ENCODE results near the gene RFFL.
A peak's percentile ranks its signal among the peaks of the same experiment; 100 is the strongest.
"Not testable (repeated sequence)": the region's sequence is repeated elsewhere in the genome, so short reads cannot be mapped to it uniquely, and the experiment has no call there.

The RFFL gene

DNA sequence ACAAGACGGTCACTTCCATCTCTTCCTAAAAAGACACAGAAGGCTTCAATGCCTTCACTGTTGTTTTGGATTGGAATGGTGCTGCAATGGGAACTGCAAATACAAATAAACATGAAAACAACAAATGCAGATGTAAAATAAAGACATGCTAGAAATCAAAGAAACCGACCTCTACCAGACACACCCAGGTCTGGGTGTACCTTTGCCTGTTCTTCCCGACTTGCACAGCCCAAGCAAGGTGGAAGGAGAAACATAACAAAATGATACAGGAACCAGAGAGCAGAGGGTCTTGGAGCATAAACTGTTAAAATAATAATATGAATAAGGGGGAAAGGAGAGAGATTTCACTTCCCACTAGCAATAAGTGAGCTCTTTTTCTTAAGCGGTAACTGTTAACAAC, 17.3 kb downstream of the RFFL start:
- no peak for DNase-seq

DNA sequence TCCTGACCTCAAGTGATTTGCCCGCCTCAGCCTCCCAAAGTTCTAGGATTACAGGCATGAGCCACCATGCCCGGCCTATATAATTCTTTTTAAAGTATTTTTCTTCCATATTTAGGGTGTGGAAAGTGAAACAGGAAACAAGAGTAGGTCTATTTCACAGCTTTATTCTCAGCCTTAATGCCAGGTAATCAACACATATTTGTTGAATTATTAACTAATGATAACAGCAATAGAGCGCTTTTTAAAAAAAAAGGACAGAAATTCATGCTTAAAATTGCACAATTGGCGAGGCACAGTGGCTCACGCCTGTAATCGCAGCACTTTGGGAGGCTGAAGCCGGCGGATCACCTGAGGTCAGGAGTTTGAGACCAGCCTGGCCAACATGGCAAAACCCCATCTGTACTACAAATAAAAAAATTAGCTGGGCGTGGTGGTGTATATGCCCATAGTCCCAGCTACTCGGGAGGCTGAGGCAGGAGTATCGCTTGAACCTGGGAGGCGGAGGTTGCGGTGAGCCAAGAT, 18.0 kb downstream of the RFFL start:
- DNase-seq: not testable (repeated sequence)

DNA sequence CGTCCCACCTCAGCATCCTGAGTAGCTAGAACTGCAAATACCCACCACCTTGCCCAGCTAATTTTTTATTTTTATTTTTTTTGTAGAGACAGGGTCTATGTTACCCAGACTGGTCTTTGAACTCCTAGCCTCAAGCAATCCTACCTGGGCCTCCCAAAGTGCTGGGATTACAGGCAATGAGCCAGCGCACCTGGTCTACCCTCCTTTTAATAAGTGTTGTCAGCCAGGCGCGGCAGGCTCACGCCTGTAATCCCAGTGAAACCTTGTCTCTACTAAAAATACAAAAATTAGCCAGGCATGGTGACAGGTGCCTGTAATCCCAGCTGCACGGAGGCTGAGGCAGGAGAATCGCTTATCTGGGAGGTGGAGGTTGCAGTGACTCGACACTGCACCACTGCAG, 19.3 kb downstream of the RFFL start:
- no peak for DNase-seq

DNA sequence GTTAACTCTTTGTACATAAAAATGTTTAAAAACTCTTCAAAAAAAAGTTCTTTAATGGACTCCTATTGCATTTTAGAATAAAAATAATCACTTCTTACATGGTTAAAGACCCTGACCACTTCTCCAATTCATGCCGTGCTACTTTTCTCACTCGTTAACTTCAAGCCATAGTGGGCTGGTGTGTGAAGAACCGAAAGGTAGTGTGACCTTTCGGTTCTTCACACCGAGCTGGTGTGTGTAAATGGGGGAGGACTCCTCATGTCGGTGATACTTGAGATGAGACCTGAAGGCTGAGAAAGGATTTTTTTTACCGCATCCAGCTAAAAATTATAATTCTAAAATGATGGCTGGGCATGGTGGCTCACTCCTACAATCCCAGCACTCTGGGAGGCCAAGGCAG, 22.1 kb downstream of the RFFL start:
- DNase-seq: no peak

DNA sequence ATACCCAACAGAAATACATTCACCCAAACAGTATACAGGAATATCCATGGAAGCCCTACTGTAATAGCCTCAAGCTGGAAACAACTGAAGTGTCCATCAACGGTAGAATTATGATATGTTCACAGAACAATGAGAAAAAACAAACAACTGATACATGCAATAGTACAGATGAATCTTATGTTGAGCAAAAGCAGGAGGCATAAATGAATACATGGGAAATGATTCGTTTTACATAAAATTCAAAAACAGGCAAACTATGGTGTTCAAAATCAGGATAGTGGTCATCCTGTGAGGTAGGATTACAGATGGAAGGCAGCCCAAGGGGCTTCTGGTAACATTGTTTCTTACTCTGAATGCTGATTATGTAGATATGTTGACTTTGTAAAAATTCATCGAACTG, 25.1 kb downstream of the RFFL start:
- no peak for DNase-seq

DNA sequence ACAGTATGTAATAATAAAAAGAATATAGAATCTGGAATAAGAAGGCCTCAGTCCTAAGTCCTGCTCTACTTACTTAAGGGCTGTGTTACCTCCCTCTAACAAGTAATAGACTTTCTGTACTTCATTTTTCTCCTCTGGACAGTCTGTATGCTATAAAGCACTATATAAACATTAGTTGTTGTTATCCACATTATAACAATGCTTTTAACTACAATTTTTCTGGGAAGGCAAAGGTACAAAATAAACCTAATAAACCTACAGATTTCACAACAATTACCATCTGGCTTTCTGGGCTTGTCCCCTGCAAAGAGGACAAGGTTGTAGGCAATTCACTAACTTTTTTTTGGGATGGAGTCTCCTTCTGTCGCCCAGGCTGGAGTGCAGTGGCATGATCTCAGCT, 32.7 kb downstream of the RFFL start:
- DNase-seq: no peak

DNA sequence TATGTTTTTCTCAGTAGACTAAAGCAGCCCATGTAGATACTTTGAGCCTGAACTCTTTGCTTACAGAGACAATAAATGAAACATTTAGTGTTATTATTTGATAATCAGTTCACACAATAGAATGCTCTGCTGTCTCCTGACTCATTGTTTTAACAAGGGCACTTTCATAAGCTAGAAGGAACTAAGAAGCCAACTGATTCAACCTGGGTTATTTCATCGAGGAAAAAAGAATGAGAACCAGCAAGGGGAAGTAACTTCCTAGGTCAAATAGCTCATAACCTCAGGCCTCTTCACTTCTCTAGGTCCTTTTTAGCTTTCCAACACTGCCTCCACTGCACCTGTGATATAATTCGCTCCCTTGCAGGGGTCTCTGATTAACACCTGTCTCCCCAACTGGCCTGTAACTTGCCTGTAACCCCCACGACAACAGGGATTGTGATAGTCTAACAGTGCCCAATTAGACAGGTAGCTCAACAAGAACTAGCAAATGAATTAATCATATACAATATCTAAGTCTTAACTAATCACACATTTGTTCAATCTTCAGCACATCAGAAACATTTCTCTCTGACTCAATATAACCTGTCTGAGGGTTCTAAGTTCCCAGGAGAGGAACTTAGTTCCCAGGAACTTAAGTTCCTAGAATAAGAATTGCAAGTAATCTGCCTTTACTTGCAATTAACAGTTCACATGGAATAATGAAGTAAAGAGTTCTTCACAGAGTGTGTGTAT, 34.8 kb downstream of the RFFL start:
- DNase-seq: no peak

DNA sequence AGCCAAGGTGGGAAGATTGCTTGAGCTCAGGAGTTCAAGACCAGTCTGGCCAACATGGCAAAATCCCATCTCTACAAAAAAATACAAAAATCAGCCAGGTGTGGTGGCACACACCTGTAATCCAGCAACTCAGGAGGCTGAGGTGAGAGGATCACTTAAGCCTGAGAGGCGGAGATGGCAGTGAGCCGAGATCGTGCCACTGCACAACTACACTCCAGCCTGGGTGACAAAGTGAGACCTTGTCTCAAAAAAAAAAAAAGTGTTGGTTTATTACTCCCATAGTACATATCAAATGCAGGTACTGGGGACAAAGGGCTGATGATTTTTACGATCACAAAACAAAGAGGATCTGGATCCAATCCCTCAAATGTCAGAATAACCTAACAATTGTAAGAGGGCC, 35.4 kb downstream of the RFFL start:
- DNase-seq: not testable (repeated sequence)

DNA sequence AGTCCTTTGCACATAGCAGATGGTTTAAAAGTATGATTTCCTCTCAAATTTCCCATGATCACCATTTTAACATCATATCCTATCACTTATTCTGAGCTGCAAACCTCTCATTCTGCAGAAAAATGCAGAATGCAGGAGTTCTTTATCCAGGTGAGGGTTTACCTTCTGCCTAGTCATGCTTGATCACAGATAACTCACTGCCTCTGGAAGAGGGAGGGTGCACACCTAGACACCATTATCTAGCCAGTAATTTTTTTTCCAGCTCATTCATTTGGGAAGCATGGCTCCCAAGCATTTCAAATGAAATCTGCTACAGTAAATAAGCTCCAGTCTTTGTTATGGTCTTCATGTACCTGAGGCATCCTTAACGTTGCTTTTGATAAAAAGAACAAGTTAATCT, 38.0 kb downstream of the RFFL start:
- DNase-seq: no peak

DNA sequence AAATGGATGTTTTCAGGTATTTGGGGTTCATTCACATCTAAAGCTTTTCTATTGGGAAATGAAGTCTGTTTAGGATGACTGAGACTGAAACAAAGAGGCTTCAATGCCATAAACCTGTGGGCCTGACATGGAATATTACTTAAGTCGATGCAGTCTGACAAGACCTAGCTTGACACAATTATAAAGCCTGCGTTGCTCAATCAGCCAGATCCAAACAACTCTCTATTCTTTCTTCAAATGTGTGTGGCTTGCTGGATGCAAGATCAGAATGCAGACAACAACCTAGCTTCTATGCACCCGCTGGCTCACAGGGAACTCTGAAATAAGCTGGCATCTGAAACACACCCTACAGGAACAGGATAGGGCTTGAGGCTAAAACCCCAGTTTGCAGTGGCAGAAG, 40.0 kb downstream of the RFFL start:
- DNase-seq: no peak

DNA sequence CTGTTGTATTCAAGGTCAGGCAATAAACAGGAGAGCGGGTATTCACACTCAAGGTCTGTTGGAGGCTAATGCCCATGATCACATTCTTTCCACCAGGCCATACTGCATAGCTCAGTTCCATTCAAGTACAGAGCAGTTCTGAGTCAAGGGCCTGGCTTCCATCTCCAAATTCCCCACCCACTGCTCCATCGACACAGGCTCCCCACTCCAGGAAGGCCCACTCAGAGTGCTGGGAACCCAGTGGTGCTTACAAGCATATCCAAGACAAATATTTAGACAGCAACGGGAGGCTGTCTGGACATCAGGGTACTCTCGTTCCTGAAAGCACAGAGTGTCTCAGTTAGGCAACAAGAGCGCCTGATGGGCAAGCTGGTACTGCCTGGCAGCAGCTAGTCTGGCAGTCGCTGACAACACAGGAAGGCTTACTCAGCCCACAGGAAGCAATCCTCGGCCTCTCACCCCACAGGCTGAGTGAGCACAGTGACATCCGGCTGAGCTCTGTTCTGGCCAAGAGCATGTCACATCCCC, 40.9 kb downstream of the RFFL start:
- DNase-seq: peak; percentile 77

DNA sequence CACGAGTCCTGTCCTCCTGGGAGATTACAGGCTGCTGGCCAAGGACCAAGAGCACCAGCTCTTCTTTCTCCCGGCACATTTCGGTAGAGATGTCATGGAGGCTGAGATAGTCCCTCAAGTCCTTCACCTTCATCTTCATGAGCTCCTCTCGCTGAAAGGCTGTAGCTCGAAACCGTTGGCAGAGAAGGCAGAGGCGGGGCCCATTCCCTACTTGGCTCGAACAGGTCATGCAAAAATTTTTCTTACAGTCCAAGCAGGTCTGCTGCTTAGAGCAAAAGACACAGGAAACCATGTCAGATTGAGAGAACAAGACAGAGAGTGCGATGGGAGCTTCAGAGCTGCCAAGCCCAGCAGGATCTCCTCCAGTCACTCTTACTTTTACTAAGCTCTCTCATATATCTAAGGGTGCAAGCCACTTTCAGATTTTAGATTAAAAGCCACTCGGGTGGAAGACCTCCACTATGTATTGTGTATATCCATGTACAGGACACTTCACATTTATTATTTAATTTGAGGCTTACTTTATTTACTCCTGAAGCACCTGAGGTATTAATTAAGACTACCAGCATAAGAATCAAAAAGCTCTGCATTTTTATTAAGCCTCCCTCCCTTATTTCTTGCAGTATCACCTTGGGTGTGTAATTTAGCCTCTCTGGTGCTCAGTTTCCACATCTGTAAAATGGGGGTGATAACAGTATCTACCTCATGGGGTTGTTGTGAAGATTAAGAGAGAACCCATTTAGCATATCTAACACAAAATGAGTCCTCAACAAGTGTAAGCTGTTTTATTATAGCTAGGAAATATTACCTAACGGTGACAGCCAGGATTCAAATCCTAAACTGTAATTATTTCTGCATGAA, 41.8 kb downstream of the RFFL start:
- DNase-seq: no peak

DNA sequence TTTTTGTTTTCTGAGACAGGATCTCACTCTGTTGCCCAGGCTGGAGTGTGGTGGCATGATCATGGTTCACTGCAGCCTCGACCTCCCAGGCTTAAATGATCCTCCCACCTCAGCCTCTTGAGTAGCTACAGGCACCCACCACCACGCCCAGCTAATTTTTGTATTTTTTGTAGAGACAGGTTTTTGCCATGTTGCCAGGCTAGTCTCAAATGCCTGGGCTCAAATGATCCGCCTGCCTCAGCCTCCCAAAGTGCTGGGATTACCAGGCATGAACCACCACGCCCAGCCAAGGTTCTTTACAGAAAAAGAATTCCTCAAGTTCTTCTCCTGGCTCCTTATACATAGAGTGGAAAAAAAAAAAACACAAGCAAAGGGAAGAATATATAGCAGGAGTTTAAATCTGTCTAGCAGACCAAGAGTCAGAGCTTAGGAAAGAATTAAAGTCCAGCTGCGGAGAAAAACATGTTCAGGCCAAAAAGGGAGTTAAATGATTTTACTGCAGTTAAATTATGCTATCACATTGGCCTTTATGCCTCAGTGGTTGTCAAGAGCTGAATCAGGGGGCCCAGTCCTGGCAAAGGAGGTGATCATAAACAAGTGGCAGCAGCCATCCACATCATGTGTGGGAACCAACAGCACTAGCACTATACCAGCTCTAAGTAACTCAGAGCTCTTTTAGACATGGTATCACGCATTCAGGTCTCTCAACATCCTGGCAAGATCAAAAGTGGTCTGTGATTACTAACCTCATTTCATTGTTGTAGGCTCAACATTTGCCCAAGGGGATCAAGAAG, 43.9 kb downstream of the RFFL start:
- no peak for DNase-seq

DNA sequence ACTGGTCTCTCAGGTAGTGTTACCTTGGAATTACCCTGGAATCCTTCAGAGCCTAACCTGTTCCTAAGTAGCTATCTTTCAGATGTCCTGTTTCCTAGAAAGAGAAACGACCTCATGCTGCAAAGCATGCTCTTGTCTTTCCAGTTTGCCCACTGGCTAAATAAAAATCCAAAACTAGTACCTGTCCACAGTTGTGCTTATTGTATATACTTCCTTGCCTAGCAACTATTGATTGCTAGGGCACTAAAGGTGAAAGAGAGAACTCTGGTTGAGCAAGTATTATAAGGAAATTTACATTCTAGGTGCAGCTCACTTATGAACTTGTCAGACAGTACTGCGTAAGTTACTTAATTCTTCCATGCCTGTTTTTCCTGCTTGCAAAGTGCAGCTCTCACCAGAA, 44.7 kb downstream of the RFFL start:
- DNase-seq: no peak

DNA sequence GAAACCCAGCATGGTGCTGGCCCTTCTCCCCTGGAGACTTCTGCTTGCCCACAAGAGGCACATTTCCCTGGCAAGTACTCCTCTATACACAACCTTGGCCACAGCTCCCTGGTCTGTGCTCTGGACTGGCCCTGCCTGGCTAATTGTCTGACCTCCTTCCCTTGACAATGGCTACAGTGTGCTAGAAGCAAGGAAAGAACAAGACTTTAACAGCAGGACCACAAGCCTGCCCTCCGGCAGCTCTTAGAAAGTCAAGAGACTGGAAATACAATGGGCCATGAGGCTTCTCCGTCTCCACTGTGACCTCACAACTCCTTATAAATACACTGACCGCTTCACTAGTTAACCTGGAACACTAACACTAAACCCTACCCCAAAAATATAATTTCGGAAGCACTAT, 46.5 kb downstream of the RFFL start:
- no peak for DNase-seq

DNA sequence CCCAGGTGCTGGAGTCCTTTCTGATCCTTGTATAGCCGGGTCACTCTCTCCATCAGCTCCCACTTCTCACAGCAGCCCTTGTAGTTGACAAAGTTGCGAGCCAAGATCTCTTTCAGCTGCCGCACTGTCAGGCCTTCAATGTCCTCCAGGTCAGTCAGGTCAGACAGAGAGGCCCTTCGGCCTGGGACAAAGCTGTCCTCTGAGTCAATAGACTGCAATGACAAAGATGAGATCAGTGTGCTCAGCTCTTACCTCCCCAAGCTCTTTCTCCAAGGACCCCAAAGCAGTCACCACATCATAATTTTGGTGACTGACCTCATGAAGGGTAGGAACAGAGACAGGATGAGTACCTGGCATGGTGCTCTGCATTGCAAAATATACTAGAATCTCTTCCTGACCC, 47.1 kb downstream of the RFFL start:
- no peak for DNase-seq

DNA sequence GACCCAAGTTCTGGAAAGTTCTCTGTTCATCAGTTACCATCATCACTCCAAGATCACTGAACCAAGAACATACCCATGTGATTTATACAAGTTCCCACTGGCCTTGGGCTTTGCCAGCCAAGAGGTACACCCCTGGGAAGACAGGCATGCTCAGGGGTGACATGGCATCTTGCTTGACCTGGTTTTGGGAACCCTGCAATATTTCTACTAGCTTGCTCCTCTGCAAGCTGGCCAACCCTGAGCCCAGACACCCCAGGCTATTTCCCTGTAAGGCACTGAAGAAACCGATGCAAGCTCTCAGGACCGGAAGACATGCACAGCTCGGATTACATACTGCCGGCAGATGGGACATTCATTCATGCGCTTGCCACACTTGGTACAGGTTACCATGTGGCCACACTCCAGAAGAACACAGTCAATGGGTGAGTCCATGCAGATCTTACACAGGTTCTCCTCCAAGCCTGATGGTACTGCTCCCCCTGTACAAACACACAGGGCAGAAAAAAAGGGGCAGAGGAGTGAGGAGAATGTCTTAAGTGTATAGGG, 51.8 kb downstream of the RFFL start:
- no peak for DNase-seq

DNA sequence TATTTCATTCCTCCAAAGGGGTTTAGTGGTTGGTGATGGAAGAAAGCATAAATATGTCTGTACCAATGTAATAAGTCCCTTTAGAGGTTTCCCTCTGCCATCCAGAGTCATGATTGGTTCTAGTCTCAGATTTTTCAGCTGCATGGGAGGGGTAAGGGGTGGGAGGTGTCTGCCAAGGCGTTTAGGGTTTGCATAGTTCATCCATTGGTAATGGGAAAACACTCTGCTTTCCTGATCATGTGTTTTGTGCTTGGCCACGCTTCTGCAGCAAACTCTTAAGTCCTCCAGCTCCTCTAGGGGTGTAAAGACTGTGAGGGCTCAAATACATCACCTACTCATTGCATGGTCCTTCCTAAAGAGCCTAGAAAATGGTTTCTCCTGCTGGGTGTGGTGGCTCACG, 53.4 kb downstream of the RFFL start:
- DNase-seq: no peak

DNA sequence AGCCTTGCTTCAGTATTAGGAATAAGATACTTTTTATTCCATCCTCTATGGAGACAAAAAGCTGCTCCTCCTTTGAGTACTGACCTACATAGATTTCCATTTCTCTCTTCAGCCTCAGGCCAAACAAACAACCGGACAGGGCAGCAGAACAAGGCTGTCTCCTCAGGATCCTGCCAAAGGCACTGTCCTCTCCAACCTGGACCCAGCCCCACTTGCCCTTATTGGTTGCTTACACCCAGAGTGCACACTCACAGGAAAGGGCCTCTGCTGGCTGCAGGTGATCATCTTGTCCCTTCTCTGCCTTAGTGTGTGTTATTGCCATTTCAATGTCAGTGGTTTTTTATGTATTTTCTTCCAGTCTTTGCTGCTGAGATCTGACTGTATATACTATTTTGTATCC, 56.5 kb downstream of the RFFL start:
- DNase-seq: no peak

DNA sequence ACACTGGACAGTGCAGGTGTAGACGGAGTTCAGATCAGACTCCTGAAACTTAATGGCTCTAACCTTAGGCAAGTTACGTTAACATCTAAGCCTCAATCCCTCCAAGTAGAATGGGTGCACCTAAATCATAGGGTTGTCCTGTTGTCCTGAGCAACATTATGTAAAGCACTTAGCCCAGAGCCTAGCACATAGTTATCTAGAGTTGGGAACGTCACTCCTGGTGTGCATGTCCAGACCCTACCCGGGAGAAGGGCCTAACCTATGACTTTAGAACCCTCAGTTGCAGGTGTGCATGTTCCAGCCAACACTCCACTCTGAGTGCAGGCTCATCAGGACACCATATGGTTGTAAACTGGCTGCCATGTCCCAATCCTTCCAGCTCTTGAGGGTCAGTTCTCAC, 57.2 kb downstream of the RFFL start:
- DNase-seq: no peak

DNA sequence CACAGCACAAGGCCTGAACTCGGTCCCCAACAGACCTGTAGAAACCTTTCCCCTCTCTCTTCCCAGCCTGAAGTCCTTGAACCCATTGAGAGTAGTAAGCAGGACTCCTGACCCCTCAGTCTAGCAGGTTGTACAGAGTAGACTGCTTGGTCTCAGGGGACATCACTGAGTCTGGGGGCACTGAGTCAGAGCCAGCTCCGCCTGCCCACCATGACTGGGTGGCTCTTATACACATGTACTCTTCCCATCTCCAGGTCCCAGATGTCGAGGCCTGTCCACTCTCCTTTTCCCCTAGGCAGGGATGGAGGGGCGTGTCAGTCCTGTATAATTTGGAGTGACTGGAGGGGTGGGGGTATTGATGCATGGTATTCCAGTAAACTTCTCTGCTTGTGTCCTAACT, 59.7 kb downstream of the RFFL start:
- DNase-seq: no peak

DNA sequence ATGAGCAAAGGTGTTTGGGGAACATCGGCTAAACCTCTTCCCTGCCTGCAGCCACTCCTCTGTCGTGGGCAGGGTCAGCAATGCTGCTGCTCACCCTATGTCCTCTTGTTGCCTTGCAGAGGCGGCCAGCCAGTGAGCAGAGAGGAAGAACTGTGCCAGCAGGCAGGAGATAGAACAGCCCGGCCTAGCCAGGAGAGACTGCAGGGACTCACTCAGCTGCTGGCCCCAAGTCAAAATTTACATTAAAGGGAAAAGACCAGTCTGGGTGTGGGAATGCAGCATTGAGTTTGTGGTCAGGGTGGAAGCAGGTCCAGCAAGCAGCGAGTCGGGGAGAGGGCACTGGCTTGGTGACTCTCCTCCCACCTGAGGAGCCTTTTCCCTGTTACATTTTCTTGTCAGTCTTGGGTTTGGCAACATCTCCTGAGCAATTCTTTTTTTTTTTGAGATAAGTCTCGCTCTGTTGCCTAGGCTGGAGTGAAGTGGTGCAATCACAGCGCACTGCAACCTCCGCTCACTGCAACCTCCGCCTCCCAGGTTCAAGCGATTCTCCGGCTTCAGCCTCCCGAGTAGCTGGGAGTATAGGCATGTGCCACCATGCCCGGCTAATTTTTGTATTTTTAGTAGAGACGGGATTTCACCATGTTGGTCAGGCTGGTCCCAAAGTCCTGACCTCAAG, 60.5 kb downstream of the RFFL start:
- no peak for DNase-seq

All from activated gamma-delta T cell treated with Interleukin-2 at 50 U/mL for 16 hours (primary cell).